H1 (cell line): ENCODE data around the gene ANKRD11. TPM values are rescaled to one million over a fixed set of nuclear protein-coding genes. Genes with fewer than 3 reads are reported as not detected.

Source experiments
- BACH1 ChIP-seq: IDR thresholded peaks from 2 replicates; pipeline ENCODE4 v1.6.1; 2012; ENCODE audit warnings: low read length, improper control_type of control experiment
- CEBPB ChIP-seq: IDR thresholded peaks from 2 replicates; pipeline ENCODE4 v1.6.1; 2012; ENCODE audit warnings: low read depth, low read length
- CHD1 ChIP-seq: IDR thresholded peaks from 2 replicates; pipeline ENCODE4 v1.6.1; 2012; ENCODE audit warnings: low read depth, low read length, improper control_type of control experiment
- NANOG ChIP-seq: IDR thresholded peaks from 2 replicates; pipeline ENCODE4 v1.6.1; 2011; ENCODE audit warnings: low read length, low read depth, mild to moderate bottlenecking, inconsistent platforms; ENCODE audit not compliant: insufficient read depth, poor library complexity, severe bottlenecking
- SP2 ChIP-seq: IDR thresholded peaks from 2 replicates; pipeline ENCODE4 v1.6.1; 2012; ENCODE audit warnings: mild to moderate bottlenecking, low read length, inconsistent platforms
- polyA plus RNA-seq, 7 experiments: library from polyadenylated mRNA; depleted of rRNA in 3 of 7; stranded (reverse) in 5 of 7; unstranded in 2 of 7; fragments of >200 nt in 5 of 7; fragments of 200-250 nt in 2 of 7; gene quantifications; 1 replicate in 5 of 7; 2 replicates in 1 of 7; 4 replicates in 1 of 7; pipeline versions ENCODE4 v1.2.1 to v1.2.3, GENCODE V29; 2011 to 2013; ENCODE audit warnings: missing spikeins in 2 of 7, mixed read lengths in 2 of 7
- total RNA-seq: library from RNA; stranded (reverse); fragmentation: NEBNext Ultra II Directional; extraction: Animal tissue kit (Norgen Biotek cat#: 25700); gene quantifications from 2 replicates; pipeline ENCODE4 v1.2.1, GENCODE V29; 2021

ANKRD11 gene
- total and polyA plus RNA-seq, 2 of the 8 experiments (the other 6 are each of a cell fraction or from before 2014, with no cell fraction given), result 46.5 to 142 TPM

DNA sequence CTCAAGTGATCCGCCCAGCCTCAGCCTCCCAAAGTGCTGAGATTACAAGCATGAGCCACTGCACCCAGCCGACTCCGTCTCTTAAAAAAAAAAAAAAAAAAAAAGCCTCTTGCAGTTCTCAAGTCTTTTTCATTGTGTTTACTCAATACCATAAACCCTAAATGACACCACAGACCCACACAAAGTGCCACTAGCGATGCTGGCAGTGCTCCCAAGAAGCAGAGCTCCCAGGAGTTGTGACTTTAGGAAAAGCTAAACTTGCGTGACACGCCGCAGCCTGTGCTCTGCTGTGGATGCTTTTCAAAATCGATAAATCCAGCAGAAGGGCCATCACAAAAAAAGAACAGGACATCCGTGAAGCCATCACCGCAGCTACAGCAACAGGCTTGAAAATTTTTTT, 114.7 kb downstream of the ANKRD11 start (continued):
- TF ChIP-seq NANOG (no peak), CHD1 (no peak), BACH1 (no peak), CEBPB (no peak), SP2 (no peak)
